HEK293T (cell line): Measurements from ENCODE around the gene HSPB7.

ENCODE experiments used
- ELF4 ChIP-seq: fragments of 450-650 bp; IDR thresholded peaks from 2 replicates; pipeline ENCODE4 v1.6.1; 2017; ENCODE audit warnings: antibody characterized with exemption
- FOXA1 ChIP-seq: fragments of 450-650 bp; IDR thresholded peaks from 2 replicates; pipeline ENCODE4 v1.6.1; 2016; ENCODE audit warnings: mild to moderate bottlenecking
- FOXM1 ChIP-seq: fragments of 450-650 bp; IDR thresholded peaks from 2 replicates; pipeline ENCODE4 v1.6.1; 2017; ENCODE audit warnings: mild to moderate bottlenecking, borderline replicate concordance
- LEF1 ChIP-seq: fragments of 450-650 bp; IDR thresholded peaks from 2 replicates; pipeline ENCODE4 v1.6.1; 2017; ENCODE audit warnings: mild to moderate bottlenecking, borderline replicate concordance
- SP1 ChIP-seq: fragments of 450-650 bp; IDR thresholded peaks from 2 replicates; pipeline ENCODE4 v1.6.1; 2017
- SUZ12 ChIP-seq: fragments of 450-650 bp; IDR thresholded peaks from 2 replicates; pipeline ENCODE4 v1.6.1; 2016; ENCODE audit warnings: mild to moderate bottlenecking

GRCh38 chr1:16032388-16033102 is 14.7 kb upstream of the HSPB7 start:
- TF ChIP-seq SP1 (no peak), FOXA1 (no peak), ELF4 (no peak), SUZ12 (no peak), FOXM1 (no peak), LEF1 (no peak)
